GM21737 (cell line): Measurements from ENCODE around the gene CORO7.

Source experiments
- ATAC-seq: cut with Tn5 transposase; IDR thresholded peaks from one replicate; pipeline ENCODE4 v1.9.1; 2021; ENCODE audit warnings: mild to moderate bottlenecking, moderate library complexity; ENCODE audit not compliant: unreplicated experiment

The CORO7 gene

DNA sequence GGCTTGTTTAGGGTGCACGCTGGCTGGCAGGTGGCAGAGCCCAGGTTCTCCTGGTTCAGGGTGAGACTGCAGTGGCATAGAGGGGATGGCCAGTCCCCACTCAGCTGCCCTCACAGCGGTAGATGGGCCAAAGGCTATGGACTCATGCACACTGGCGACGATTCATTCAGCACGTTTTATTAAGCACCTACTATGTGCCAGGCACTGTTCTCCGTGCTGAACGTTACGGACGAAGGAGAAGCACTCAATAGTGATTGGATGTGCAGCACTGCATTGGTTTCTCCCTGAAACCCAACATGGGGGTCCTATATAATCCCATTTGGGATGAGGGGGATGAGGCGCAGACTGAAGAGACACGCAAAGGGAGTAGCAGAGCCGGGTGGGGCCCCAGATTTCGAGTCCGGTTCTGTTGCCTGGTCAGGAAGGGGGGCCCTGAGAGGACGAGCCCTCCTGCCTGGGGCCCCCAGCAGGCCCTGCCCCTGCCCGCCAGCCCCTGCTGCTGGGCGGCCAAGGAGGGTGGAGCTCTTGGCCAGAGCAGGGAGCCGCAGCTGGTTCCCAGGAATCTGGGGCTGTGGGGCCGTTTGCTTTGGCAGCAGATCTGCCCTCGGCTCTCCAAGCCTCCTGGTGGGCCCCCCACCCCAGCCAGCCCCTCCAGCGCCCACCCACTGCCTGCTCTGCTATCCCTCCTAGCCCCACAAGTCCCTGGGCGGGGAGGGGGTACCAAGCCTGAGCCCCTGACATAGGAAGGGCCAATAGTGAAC is 91.7 kb downstream of the CORO7 start:
- no peak for ATAC-seq

DNA sequence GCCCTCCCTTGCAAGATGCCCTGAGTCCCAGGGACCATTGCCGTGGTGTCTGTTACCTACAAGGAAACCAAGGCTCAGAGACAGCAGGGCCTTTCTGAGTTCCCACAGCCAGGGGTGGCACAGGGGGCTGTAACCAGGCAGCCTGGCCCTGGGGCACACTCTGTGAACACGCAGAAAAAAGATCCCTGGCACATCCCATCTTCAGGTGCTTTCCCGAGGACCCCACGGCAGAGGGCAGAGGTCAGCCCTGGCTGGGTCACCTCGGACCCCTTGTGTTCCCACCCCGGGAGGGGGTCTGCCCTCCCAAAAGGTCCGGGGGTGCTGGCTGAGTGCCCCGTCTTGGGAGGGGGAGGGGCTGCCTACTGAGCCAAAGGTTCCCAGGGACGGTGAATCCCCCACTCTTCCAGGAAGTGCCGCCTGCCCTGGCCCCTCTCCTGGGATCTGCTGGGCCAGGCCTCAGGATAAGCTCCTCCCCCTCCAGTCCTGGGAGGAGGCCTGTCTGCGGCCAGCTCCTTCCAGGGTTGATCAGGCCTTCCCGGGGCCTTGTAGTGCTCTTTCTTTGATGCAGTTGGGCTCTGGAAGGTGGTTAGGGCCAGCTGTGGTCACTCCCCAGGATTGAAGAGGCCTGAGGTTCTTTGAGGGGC is 92.4 kb downstream of the CORO7 start:
- ATAC-seq: no peak

DNA sequence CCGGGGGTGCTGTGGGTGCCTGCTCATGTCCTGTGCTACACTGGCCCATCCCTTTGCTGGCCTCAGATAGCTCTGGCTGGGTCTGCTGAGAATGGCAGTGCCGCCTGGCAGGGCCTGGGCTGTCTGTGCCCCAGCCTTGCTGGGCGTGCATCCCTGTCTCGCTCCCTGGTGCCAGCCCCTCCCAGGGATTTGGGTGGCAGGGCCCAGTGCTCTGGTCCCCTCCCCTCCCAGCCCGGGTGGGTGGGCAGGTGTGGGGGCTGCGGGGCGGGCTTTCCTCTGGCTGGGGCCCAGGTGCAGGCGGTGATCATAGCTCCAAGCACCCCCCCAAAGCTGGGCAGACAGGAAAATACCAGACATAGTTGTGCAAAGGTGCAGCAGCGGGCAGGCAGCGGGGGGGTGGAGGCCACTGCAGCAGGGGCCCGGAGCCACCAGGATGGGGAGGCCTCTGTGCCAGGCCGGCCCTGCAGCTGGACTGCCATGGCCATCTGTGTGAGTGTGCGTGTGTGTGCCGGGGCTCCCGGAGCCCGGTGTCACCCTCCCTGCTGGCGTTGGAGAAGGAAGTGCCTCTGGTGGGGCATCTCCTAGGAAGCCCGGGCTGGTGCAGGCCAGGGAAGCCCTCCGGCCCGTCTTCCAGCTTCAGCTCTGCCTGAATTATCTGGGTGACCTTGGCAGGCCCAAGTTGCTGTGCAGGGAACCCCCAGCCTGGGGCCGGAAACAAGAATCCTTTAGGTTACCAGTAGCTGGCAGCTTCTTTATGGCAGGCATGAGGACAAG is 93.1 kb downstream of the CORO7 start:
- no peak for ATAC-seq

DNA sequence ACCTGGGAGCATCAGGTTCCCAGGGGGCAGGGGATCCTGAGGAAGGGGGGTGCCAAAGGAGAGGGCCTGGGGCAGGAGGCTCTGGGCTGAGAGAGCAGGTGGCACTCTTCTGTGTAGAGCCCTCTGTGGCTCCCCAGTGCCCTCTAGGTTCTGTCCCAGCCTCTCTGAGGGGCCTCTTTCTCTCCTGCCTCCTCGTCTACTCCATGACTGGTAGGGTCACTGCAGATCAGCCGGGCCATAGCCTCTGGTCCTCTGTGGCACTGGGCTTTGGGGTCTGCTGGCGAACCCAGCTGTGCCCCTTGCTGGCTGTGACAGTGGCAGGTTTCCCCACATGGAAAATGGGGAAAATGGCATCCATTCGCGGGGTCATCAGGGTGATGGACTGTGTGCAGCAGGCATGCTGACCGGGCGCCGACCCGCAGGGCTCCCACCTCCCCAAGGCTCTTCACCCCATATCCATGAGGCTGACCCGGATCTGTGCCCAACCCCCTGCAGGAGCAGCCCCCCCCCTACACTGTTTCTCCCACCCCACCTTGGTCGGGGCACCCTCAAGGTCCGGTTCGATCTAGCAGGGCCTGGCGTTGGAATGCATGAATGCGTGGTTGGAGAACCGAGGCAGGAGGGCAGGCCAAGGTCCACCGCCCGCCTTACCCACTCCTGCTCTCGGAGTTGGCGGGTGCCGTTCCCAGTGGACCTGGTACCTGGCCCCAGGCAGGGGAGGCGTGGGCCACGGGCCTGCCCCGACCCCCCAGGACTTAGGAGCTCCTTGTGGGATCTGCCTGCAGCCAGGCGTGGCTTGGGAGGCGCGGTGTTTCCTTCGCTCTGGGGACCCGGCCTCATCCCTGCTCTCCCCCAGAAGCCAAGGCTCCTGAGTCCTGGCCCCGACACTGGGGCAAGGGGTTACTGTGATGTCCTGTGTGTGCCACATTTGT is 94.0 kb downstream of the CORO7 start:
- ATAC-seq: no peak

DNA sequence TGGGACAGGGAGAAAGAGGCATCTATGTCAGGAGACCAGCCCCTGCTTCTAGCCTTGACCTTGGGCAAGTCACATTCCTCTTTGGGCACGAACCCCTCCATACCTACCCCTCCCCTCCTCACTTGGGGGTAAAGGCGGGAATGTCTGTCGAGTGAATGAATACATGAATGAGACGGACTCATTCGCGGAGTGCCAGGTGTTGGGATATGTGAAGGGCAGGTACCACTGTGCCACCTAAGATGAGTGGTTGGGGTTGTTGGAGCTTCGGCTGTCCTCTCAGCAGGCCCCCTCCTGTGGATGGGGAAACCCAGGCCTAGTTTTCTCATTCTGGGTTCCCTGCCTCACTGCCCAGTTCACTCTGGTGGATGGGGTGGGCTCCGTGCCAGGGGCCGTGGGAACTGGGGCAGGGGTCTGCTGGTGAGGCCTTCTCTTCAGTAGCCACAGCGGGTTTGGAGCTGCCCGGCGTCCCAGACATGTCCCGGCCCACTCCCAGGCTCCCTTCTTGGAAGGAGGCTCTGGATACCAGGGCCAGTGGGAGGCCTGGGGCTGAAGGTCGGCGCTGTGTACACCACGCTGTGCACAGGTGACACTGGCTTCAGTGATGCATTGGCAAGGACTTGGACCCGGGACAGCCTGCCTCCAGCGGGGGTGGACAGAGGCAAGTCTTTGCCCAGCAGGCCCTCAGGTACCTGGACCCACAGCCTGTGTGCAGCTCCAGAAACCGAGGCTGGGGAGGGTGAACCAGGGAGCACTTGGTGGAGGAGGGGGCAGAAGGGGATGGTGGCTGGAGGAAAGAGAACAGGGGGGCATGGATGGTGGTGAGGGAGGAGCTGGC is 94.9 kb downstream of the CORO7 start:
- ATAC-seq: no peak

DNA sequence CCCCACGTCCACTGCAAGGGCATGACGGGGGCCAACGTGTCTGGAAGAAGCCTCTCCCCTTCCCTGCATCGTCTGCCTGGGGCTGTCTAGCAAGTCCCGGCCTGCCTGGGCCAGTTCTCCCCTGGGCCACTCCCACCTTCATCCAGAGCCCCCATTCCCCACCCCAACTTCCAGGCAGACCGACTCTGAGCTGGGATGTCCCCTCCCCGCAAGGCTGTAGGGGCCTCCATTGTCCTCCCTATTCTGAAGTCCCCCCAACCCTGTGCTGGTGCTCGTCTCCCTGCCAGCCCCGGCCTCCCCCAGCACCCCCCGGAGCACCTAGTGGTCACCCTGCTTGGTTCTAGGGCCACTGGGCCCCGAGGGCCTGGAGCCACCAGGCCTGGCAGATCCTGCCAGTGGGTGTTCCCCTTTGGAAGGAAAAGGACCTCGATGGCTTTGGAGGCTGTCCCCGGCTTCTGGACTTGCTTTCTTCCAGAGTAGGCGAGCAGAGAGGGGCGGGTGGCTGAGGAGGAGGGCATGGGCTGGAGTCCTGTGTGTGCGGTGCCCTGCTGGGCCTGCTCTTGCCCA is 95.7 kb downstream of the CORO7 start:
- no peak for ATAC-seq

DNA sequence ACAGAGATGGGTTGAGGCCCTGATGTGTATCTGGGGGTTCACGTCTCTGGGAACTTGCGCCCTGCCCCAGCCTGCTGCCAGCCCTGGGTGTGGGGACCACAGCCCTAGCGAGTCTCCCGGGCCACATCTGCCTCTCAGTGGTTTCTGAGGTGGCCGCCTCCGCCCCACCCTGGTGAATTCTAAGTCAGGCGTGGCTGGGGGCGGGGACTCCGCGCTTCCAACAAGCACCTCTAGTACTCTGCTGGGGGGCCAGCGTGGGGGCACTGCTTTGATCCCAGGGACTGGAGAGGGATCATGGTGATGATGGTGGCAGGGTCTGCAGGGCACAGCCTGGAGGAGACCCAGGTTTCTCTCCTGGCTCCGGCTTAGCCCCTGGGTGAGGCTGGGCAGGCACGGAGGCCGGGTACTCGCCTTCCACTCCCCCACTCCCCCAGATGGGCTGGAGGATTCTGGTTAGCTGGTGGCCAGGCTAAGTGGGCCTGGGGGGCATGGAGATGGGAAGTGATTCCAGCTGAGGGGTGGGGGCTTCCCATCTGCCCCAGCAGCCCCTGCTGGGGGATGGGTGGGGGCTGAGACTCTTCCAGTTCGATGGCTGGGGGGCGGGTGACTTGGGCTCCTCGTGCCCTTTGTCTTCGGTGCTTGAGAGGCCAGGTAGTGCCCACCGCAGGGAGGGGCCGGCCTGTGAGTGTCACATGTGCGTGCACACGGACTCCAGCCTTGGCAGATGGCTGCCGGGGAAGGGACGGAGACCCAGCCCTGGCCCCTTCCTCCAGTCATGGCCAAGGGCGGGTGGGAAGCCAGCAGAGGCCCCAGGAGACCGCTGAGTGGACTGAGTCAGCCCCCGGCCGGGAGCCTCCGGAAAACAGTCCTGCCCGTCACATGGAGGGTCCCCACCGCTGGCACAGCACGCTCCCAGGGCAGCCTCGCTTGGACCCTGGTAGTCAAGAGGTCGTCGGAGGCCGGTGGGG is 96.7 kb downstream of the CORO7 start:
- no peak for ATAC-seq

DNA sequence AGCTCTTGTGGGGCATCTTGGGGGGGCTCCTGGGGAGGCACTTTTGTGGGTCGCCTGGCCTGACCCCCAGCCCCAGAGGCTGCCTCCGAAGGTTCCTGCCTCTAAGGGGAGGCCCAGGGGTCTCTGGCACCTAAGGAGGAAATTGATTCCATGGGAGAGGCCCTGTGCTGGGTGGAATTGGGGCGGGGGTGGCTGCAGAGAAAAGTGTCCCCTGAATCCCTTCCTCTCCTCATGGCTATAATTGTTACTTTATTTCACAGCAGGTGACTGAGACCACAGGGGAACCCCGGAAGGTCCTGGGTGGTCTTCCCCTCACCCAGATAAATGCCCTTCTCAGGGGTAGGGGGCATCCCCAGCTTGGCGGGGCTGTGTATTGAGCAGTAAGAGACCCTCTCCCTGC is 97.4 kb downstream of the CORO7 start:
- ATAC-seq: no peak

DNA sequence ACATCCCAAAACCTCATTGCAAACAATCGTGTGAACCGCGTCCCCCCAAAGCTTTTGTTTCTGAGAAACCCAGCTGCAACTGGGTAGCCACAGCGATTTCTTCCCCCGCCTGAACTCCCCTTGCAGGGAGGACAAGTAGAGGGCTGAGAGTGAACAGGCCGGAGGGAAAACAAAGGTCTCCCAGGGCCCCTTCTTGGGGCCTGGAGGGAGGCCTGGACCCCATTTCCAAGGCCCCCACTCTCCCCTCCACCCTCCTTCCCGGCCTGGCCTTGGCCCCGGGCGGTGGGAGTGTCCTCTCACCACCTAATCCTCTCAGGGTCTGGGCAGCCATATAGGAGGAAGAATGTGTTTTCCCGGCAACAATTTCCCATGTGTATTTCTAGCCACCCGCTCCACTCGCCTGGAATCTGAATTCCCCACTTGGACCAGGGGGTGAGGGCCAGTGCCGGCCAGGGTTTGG is 97.9 kb downstream of the CORO7 start:
- no peak for ATAC-seq

DNA sequence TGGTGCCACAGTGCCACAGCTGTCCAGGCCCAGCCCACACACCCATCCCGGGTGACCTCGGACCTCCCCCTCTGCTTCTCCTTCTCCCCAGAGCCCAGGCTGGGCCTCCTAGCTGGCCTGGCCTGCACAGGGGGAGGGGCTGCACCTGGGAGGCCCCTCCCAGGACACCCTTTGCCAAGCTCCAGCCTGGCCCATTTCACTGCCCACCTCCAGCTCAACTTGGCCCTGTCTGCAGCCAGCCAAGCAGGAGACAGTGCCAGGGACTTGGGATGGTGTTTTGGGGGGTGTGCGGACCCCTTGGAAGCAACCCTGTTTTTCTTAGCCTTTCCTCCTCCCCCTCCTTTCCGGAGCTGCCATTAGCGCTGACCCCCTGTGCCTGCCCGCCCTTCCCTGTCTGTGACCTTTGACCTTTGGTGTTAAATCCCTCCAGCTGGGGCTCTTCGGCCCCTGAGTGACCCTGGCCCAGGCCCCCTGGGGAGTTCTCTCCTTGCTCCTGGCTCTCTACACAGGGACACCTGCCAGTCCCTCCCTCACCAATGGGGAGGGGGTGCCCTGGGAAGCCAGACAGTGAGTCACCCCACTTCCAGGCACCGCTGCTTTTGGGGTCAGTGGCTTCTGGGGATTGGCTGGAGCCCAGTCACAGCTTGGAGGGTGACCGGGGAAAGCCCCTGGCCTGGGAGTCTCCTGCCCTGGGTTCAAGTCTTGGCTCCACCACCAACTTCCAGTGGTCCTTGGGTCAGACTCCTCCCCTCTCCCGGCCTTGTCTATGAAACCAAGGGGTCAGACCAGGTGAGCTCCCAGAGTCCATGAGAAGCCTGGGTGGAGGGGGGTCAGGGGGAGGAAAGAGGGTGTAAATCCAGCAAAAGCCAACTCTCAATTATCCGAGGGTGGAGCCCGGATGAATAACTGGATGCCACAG is 98.6 kb downstream of the CORO7 start:
- no peak for ATAC-seq

DNA sequence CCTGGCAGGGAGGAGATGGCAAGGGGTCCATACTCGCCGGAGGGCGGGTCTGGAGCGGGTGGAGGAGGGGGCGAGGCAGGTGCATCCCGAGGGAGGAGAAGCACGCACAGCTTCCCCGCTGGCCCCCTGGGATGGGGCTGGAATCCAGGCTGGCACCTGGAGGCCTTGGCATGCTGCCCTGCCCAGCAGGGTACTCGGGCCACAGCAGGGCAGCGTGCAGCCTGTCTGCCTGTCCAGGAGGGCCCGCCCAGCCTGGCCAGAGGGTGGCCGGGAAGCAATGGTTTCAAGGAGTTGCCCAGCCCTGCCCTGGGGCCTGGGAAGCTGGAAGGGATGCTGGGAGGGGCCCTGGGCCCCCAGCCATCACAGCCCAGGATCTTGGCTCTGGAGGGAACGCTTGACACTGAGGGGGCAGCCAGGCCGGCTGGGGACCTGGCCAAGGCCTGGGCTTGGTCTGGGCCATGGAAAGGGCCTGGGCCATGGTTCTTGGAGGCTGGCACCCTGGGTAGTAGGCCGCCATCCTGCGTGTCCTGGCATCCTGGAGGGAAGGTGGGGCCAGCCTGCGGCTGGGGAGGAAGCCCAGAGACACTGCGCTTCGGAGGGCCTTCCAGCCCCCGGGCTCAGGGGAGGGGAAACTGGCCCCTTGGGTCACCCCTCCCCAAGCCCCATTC is 99.4 kb downstream of the CORO7 start:
- no peak for ATAC-seq

DNA sequence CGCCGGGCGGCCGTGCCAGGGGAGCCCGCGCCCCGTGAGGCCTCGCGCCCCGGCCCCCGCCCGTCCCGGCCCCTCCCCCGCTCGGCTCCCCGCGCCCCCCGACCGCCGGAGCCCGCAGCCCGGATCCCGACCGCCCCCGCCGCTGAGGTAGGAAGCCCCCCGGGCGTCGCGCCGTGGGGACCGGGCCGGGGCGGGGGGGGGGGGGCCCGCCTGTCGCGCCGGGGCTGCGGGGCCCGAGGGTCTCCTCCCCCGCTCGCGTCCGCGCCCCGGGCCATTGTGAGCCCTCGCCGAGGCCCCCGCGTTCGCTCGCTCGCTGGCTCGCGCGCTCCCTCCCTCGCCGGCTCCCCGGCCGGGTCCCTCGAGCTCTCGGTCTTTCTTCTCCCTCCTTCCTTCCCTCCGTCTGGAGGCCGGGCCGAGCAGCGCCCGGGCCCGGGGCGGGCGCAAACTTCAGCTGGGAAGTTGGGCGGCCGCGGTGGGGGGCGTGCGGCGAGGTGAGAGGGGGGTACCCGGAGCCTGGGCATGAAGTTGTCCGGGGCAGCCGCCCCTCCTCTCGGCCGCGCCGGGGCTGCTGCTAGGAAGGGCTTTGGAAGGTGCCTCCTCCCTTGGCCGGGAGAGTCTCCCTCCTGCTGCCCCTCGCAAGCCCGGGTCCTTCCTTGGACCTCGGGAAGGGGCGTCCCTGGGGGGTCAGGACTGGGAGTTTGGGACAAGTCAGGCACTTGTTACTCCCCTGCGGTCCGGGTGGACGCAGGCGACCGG is 100.1 kb downstream of the CORO7 start:
- ATAC-seq: no peak

DNA sequence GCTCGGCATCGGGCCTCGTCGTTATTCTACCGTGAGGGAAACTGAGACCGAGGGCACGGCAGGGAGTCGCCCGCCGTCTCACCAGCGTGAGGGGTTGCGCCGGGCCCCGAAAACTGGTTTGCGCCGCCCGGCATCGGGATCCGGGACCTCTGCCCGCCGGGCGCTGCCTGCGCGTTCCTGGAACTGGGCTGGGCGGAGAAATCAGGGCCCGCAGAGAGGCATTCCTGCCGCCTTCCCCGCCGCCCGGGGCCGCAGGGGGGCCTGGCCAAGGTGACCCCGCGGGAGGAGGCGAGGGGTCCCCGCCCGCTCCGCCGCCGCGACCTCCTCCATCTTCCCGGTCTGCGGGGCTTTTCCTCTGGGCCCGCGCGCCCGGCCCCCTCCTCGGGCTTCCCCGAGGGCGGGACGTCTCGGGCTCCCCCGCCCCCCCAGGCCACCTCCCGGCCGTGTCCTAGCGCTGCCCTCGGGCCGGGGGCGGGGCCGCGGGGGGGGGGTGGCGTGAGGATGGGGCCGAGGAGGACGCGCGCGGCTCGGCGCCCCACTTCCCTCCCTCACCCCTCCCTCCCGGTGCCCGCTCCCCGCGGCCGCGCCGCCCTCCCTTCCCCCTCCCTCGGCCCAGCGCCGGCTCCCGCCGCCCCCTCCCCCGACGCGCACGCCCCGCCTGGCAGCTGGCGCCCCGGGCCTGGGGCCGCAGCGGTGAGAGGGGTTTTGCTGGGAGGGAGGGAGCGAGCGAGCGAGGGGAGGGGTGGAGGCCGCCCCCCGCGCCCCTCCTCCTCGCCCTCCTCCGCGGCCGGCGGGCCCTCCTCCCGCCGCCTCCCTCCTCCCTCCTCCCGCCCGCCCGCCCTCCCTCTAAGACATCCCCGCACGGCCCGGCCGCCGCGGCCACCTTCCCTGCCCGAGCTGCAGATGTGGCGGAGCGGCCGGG is 100.9 kb downstream of the CORO7 start, which contains the start of gene GLIS2:
Gene GLIS2, plus strand, starts transcription at position 882 of the 922 bp plus-strand sequence. CDS start 16,214 bp downstream, outside the sequence.
- no peak for ATAC-seq

DNA sequence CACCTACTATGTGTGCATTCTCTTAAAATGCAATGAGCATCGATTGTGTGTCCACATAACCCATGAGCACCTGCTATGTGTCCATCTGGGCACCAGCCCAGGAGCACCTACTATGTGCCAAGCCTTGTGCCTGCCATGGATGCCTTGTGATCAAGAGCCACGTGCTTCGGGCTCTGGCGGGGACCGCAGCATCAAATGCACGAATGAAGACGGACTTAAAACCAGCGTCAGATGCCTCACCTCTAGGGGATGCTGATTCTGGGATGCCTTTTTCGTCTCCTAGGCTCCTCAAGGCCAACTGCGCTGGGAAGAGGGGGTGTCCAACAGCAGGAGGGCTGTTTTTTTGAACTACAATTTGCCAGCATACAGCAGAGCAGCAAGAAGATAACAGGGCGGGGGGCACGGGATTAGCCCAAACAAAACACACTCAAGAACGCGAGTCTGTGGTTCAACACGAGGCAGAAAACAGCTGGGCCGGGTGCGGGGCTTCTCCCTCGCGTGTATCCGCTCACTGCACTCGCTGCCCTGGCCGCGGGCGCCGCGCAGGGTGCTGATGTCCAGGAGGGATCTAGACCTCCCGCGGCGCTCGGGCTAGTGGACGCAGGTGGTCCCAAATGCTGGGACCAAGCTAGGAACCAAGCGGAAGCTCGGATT is 101.7 kb downstream of the CORO7 start:
- ATAC-seq: no peak
